ENCODE measurements around the gene SH2D3A. TPM values are rescaled to one million over a fixed set of nuclear protein-coding genes. Genes with fewer than 3 reads are reported as not detected.

The SH2D3A gene
- total and polyA plus RNA-seq, 2 donors (not counting 1 experiment from before 2014, with no cell fraction given) = not detected

DNA sequence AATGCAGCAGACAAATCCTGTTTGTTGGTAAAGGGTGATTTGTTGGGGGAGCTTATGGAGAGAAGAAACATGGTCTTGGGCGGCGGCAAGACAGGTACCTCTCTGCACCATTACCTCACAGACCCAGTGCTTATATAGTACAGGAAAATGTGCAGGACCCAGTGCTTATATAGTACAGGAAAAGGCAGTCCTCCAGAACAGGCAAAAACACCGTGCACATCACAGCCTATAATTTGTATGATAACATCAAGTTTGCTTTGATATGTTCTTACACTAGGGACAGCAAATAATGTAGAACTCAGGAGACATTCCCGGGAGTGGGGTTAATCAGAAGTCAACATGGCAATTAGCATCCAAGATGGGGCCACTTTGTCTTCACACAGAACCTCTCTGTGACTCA lies 26.2 kb upstream of the SH2D3A start:
- no peaks in the 10 kb centered on the region for H4K20me1 ChIP-seq (ENCODE audit: control insufficient read depth, extremely low read depth, insufficient read depth, low read length)

GRCh38 chr19:6791237-6791636 lies 24.0 kb upstream of the SH2D3A start:
- no peaks in the 10 kb centered on the region for H3K36me3 ChIP-seq (ENCODE audit: control insufficient read depth, insufficient read depth, low read length)
- no peaks in the 10 kb centered on the region for H4K20me1 ChIP-seq (ENCODE audit: control insufficient read depth, extremely low read depth, insufficient read depth, low read length)
- no peaks in the 10 kb centered on the region for H3K9me3 ChIP-seq (ENCODE audit: control insufficient read depth, insufficient read depth, low read depth, low read length)
- DNase-seq (ENCODE audit: low read depth in 2 of 2) = no peak
- H3K4me2 ChIP-seq (ENCODE audit: extremely low read depth, insufficient read depth, low read length) = no peak overlapping the region
- H3K27me3 ChIP-seq (ENCODE audit: control insufficient read depth, insufficient read depth, low read length) = no peaks in the 10 kb centered on the region
- TF ChIP-seq EZH2 (IDR thresholded peaks at IDR 0.05; ENCODE audit: low read length, missing control alignments) = no peak
- TF ChIP-seq, protein P1, sequence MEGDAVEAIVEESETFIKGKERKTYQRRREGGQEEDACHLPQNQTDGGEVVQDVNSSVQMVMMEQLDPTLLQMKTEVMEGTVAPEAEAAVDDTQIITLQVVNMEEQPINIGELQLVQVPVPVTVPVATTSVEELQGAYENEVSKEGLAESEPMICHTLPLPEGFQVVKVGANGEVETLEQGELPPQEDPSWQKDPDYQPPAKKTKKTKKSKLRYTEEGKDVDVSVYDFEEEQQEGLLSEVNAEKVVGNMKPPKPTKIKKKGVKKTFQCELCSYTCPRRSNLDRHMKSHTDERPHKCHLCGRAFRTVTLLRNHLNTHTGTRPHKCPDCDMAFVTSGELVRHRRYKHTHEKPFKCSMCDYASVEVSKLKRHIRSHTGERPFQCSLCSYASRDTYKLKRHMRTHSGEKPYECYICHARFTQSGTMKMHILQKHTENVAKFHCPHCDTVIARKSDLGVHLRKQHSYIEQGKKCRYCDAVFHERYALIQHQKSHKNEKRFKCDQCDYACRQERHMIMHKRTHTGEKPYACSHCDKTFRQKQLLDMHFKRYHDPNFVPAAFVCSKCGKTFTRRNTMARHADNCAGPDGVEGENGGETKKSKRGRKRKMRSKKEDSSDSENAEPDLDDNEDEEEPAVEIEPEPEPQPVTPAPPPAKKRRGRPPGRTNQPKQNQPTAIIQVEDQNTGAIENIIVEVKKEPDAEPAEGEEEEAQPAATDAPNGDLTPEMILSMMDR (conservative IDR thresholded peaks at IDR 0.05 in 1 of 2, IDR thresholded peaks at IDR 0.05 in 1 of 2; ENCODE audit: low read depth in 1 of 2, low read length in 2 of 2) = no peak
- no peak overlapping the region for H3K27ac ChIP-seq (ENCODE audit: insufficient read depth, low read length)
- no peak overlapping the region for H3K9ac ChIP-seq (ENCODE audit: insufficient read depth, low read length)
- no peak overlapping the region for H3K4me3 ChIP-seq (replicated peaks in 1 of 4; ENCODE audit: control extremely low read depth in 1 of 4, insufficient read depth in 1 of 4, low read depth in 3 of 4, low read length in 4 of 4)
- no peak overlapping the region for H2AFZ ChIP-seq (ENCODE audit: low read length)
- no peaks in the 10 kb centered on the region for H3K79me2 ChIP-seq (ENCODE audit: control insufficient read depth, insufficient read depth, low read length)
- H3K4me1 ChIP-seq (ENCODE audit: control insufficient read depth, extremely low read depth, insufficient read depth, low read length) = no peaks in the 10 kb centered on the region

More for the DNA sequence above, 26.2 kb upstream of the SH2D3A start:
- Histone ChIP-seq H3K27ac (ENCODE audit: insufficient read depth, low read length) (no peak overlapping the region), H3K4me3 (replicated peaks in 1 of 4; ENCODE audit: control extremely low read depth in 1 of 4, insufficient read depth in 1 of 4, low read depth in 3 of 4, low read length in 4 of 4) (no peak overlapping the region), H2AFZ (ENCODE audit: low read length) (no peak overlapping the region), H3K79me2 (ENCODE audit: control insufficient read depth, insufficient read depth, low read length) (no peaks in the 10 kb centered on the region), H3K4me1 (ENCODE audit: control insufficient read depth, extremely low read depth, insufficient read depth, low read length) (no peaks in the 10 kb centered on the region), H3K9ac (ENCODE audit: insufficient read depth, low read length) (no peak overlapping the region), H3K4me2 (ENCODE audit: extremely low read depth, insufficient read depth, low read length) (no peak overlapping the region), H3K36me3 (ENCODE audit: control insufficient read depth, insufficient read depth, low read length) (no peaks in the 10 kb centered on the region), H3K27me3 (ENCODE audit: control insufficient read depth, insufficient read depth, low read length) (no peaks in the 10 kb centered on the region), H3K9me3 (ENCODE audit: control insufficient read depth, insufficient read depth, low read depth, low read length) (no peaks in the 10 kb centered on the region)
- DNase-seq (ENCODE audit: low read depth in 2 of 2) = no peak
- no peak for TF ChIP-seq EZH2 (IDR thresholded peaks at IDR 0.05; ENCODE audit: low read length, missing control alignments)
- TF ChIP-seq, protein P1 (conservative IDR thresholded peaks at IDR 0.05 in 1 of 2, IDR thresholded peaks at IDR 0.05 in 1 of 2; ENCODE audit: low read depth in 1 of 2, low read length in 2 of 2) = no peak

- TF ChIP-seq EZH2 (IDR thresholded peaks at IDR 0.05; ENCODE audit: low read length, missing control alignments) = no peak
- TF ChIP-seq, protein P1 (conservative IDR thresholded peaks at IDR 0.05 in 1 of 2, IDR thresholded peaks at IDR 0.05 in 1 of 2; ENCODE audit: low read depth in 1 of 2, low read length in 2 of 2) = no peak
- H3K4me2 ChIP-seq (ENCODE audit: extremely low read depth, insufficient read depth, low read length) = no peak overlapping the region
- no peak overlapping the region for H3K9ac ChIP-seq (ENCODE audit: insufficient read depth, low read length)
- H4K20me1 ChIP-seq (ENCODE audit: control insufficient read depth, extremely low read depth, insufficient read depth, low read length) = no peaks in the 10 kb centered on the region
- H3K36me3 ChIP-seq (ENCODE audit: control insufficient read depth, insufficient read depth, low read length) = no peaks in the 10 kb centered on the region
- H3K4me3 ChIP-seq (replicated peaks in 1 of 4; ENCODE audit: control extremely low read depth in 1 of 4, insufficient read depth in 1 of 4, low read depth in 3 of 4, low read length in 4 of 4) = no peak overlapping the region
- no peak overlapping the region for H2AFZ ChIP-seq (ENCODE audit: low read length)
- no peaks in the 10 kb centered on the region for H3K9me3 ChIP-seq (ENCODE audit: control insufficient read depth, insufficient read depth, low read depth, low read length)
- H3K4me1 ChIP-seq (ENCODE audit: control insufficient read depth, extremely low read depth, insufficient read depth, low read length) = no peaks in the 10 kb centered on the region
- H3K27ac ChIP-seq (ENCODE audit: insufficient read depth, low read length) = no peak overlapping the region
- H3K79me2 ChIP-seq (ENCODE audit: control insufficient read depth, insufficient read depth, low read length) = no peaks in the 10 kb centered on the region
- no peak for DNase-seq (ENCODE audit: low read depth in 2 of 2)
- no peaks in the 10 kb centered on the region for H3K27me3 ChIP-seq (ENCODE audit: control insufficient read depth, insufficient read depth, low read length)
Measured at GRCh38 chr19:6790194-6791128, 23.2 kb upstream of the SH2D3A start.

Data from fibroblast of lung (primary cell).